Stimulated activated CD8-positive, alpha-beta memory T cell treated with anti-CD3 and anti-CD28 coated beads, Interleukin-4, amount 100 ng/mL, for 1 hour (primary cell): ENCODE measurements around the gene SPIN1.

Experiments used
- DNase-seq, 2 donors: peaks; one replicate each; pipeline ENCODE4 v3.0.0-alpha.2; 2020; ENCODE audit warnings: low read depth in 2 of 2, low spot score in 1 of 2

SPIN1 gene

GRCh38 chr9:88435336-88435735, 47.1 kb downstream of the SPIN1 start:
- DNase-seq = no peak

- DNase-seq = no peak
These were observed 48.1 kb downstream of the SPIN1 start for GRCh38 chr9:88436379-88436778.

- DNase-seq = no peak
These were observed 49.2 kb downstream of the SPIN1 start for GRCh38 chr9:88437210-88438146.

- DNase-seq = no peak
These were observed 50.6 kb downstream of the SPIN1 start for GRCh38 chr9:88438811-88439210.

GRCh38 chr9:88441301-88442007, 53.2 kb downstream of the SPIN1 start:
- DNase-seq = no peak

- no peak for DNase-seq
These were observed 55.4 kb downstream of the SPIN1 start for GRCh38 chr9:88443480-88444113.

GRCh38 chr9:88446728-88447127, 58.5 kb downstream of the SPIN1 start:
- no peak for DNase-seq

- DNase-seq = no peak
These were observed 59.2 kb downstream of the SPIN1 start for GRCh38 chr9:88447431-88447830.

- DNase-seq = no peak
These were observed 62.9 kb downstream of the SPIN1 start for GRCh38 chr9:88451160-88451559.

GRCh38 chr9:88458716-88459465, 70.6 kb downstream of the SPIN1 start:
- DNase-seq = no peak

GRCh38 chr9:88460587-88461332, 72.5 kb downstream of the SPIN1 start:
- no peak for DNase-seq

- DNase-seq = no peak
These were observed 73.9 kb downstream of the SPIN1 start for GRCh38 chr9:88462191-88462590.

- DNase-seq = no peak
These were observed 76.6 kb downstream of the SPIN1 start for GRCh38 chr9:88464851-88465250.

GRCh38 chr9:88468226-88468625, 80.0 kb downstream of the SPIN1 start:
- DNase-seq = no peak

- DNase-seq = no peak
These were observed 88.4 kb downstream of the SPIN1 start for GRCh38 chr9:88476491-88477271.

GRCh38 chr9:88477300-88477751, 89.1 kb downstream of the SPIN1 start:
- DNase-seq = no peak

GRCh38 chr9:88478246-88478645, 90.0 kb downstream of the SPIN1 start:
- no peak for DNase-seq

- no peak for DNase-seq
These were observed 93.7 kb downstream of the SPIN1 start for GRCh38 chr9:88481933-88482332.

- no peak for DNase-seq
These were observed 99.9 kb downstream of the SPIN1 start for GRCh38 chr9:88488166-88488565.
